Measurements from ENCODE around the gene RSAD2.

GRCh38 chr2:6922201-6922656 is 44.7 kb downstream of the RSAD2 start:
- TF ChIP-seq REST (IDR thresholded peaks at IDR 0.05; ENCODE audit: unreplicated experiment), result no peak
- peak; percentile 21 to 22; a peak in 2 of 4 replicates for TF ChIP-seq CTCF (conservative IDR thresholded peaks at IDR 0.05; ENCODE audit: low read depth in 2 of 2)
- no peak for TF ChIP-seq EZH2 (IDR thresholded peaks at IDR 0.05; ENCODE audit: low read depth, unreplicated experiment)
- no peak for TF ChIP-seq POLR2AphosphoS5 (IDR thresholded peaks at IDR 0.05; ENCODE audit: low read depth)
- TF ChIP-seq EZH2phosphoT487 (IDR thresholded peaks at IDR 0.05; ENCODE audit: unreplicated experiment), result no peak
- TF ChIP-seq CREB1 (CRISPR knock-in tag; IDR thresholded peaks at IDR 0.05; ENCODE audit: low read depth), result no peak
- TF ChIP-seq STAT1 (IDR thresholded peaks at IDR 0.05; ENCODE audit: unreplicated experiment), result no peak
- no peak for TF ChIP-seq ZNF331 (CRISPR knock-in tag; IDR thresholded peaks at IDR 0.05; ENCODE audit: low read depth)
- TF ChIP-seq ZNF114 (CRISPR knock-in tag; IDR thresholded peaks at IDR 0.05), result no peak
- no peak for TF ChIP-seq JUNB (IDR thresholded peaks at IDR 0.05; ENCODE audit: unreplicated experiment)
- TF ChIP-seq NANOG (IDR thresholded peaks at IDR 0.05; ENCODE audit: borderline replicate concordance), result no peak
